ENCODE results near the gene SLC1A6. TPM values are rescaled to one million over a fixed set of nuclear protein-coding genes. Genes with fewer than 3 reads are reported as not detected.
A peak's percentile ranks its signal among the peaks of the same experiment; 100 is the strongest.

SLC1A6 gene
- total and polyA plus RNA-seq, 9 of the 15 experiments (the other 6 are each of a cell fraction or from before 2014, with no cell fraction given): not detected

GRCh38 chr19:14978161-14978776, 1.4 kb downstream of the SLC1A6 start (continued):
- TF ChIP-seq CTCFL (IDR thresholded peaks at IDR 0.05; ENCODE audit: borderline replicate concordance, insufficient read depth, low read depth, low read length, poor library complexity, severe bottlenecking) (no peak), ZC3H11A (IDR thresholded peaks at IDR 0.05; ENCODE audit: low read depth, low read length) (no peak), ZNF780A (CRISPR knock-in tag; IDR thresholded peaks at IDR 0.05) (no peak)
- TF ChIP-seq, protein P1, sequence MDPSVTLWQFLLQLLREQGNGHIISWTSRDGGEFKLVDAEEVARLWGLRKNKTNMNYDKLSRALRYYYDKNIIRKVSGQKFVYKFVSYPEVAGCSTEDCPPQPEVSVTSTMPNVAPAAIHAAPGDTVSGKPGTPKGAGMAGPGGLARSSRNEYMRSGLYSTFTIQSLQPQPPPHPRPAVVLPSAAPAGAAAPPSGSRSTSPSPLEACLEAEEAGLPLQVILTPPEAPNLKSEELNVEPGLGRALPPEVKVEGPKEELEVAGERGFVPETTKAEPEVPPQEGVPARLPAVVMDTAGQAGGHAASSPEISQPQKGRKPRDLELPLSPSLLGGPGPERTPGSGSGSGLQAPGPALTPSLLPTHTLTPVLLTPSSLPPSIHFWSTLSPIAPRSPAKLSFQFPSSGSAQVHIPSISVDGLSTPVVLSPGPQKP (CRISPR knock-in tag; IDR thresholded peaks at IDR 0.05): no peak

DNA sequence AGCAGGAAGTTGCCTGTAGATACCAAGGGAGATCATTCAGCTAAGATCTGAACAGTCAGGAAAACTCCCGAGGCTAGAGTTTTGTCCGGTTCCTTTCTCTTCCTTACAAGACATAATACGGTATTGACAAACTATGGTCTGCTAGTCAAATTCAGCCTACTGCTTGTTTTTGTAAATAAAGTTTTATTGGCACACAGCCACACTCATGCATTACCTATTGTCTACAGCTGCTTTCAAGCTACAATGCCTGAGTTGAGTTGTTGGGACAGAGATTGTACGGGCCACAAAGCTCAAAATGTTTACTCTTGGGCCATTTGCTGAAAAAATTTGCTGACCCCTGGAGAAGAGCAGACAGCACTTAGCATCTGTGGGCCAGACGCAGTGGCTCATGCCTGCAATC, 2.5 kb downstream of the SLC1A6 start:
- ATAC-seq (no peak), FAIRE-seq (no peak), DNase-seq (ENCODE audit: extremely low read depth in 1 of 4, low spot score in 3 of 4) (no peak)
- no peak overlapping the region for H3K4me3 ChIP-seq
- no peak overlapping the region for H3K4me2 ChIP-seq (ENCODE audit: insufficient read depth, low read length)
- no peak overlapping the region for H3K9ac ChIP-seq (ENCODE audit: insufficient read depth in 1 of 2, low read depth in 2 of 2, low read length in 2 of 2)
- peaks cover 0 to 5% of the 10 kb centered on the region in 2 experiments; a peak in 2 of 5 replicates for H3K4me1 ChIP-seq (replicated peaks in 1 of 2; ENCODE audit: control insufficient read depth in 2 of 2, insufficient read depth in 2 of 2, low read length in 2 of 2)
- H3K9me3 ChIP-seq (replicated peaks; ENCODE audit: control insufficient read depth, insufficient read depth, low read depth, low read length): no peaks in the 10 kb centered on the region
- no peaks in the 10 kb centered on the region for H3K36me3 ChIP-seq (ENCODE audit: control insufficient read depth, insufficient read depth, low read length)
- peaks cover 8 to 40% of the 10 kb centered on the region in 2 experiments; a peak in 4 of 5 replicates for H3K27me3 ChIP-seq (ENCODE audit: control insufficient read depth in 2 of 2, insufficient read depth in 2 of 2, low read length in 2 of 2)
- H2AFZ ChIP-seq (ENCODE audit: low read depth, low read length): no peak overlapping the region
- 5% methylated on average over 5 of the region's 5 CpGs for WGBS (ENCODE audit: insufficient coverage, low coverage, missing lambda C conversion rate)
- POLR2A ChIA-PET: interaction anchor here (0.6 kb wide), 1 partner anchor 667 kb away, joined by 3 read pairs; no protein-coding TSS in a partner anchor
- H3K27ac ChIP-seq (ENCODE audit: extremely low read depth, low read depth, low read length): no peak overlapping the region
- BruUV-seq (replicated peaks): no TSS peak
- in situ Hi-C loops (cut with MboI): loop anchor here (10.0 kb wide), 1 partner anchor 708 kb away; no protein-coding TSS in a partner anchor
- H3K9me1 ChIP-seq (ENCODE audit: control insufficient read depth, insufficient read depth, low read length): no peaks in the 10 kb centered on the region
- intact Hi-C loops (cut with micrococcal nuclease): no loop called here
- H4K20me1 ChIP-seq (replicated peaks; ENCODE audit: control insufficient read depth, insufficient read depth, low read length): no peaks in the 10 kb centered on the region
- CTCF ChIA-PET (ENCODE audit: low intra/inter-chr PET ratio): no interaction called here
- H3K79me2 ChIP-seq (ENCODE audit: control insufficient read depth, insufficient read depth, low read length): no peaks in the 10 kb centered on the region
- TF ChIP-seq ZBTB40 (IDR thresholded peaks at IDR 0.05) (peak; percentile 91), ZBTB40 (CRISPR knock-in tag; IDR thresholded peaks at IDR 0.05) (peak; percentile 76), SAP30 (IDR thresholded peaks at IDR 0.05; ENCODE audit: borderline replicate concordance, insufficient read depth, low read depth, low read length, poor library complexity, severe bottlenecking) (no peak)
